ENCODE data around the gene PRDX4.

- TF ChIP-seq TAF1 (conservative IDR thresholded peaks at IDR 0.05) (no peak), CTCF (IDR thresholded peaks at IDR 0.05; ENCODE audit: low read depth, low read length, missing input control) (no peak), JUND (IDR thresholded peaks at IDR 0.05) (no peak)
Observed at GRCh38 chrX:23704673-23705206, 37.4 kb downstream of the PRDX4 start.
